ENCODE results near the gene VANGL2.

VANGL2 gene

DNA sequence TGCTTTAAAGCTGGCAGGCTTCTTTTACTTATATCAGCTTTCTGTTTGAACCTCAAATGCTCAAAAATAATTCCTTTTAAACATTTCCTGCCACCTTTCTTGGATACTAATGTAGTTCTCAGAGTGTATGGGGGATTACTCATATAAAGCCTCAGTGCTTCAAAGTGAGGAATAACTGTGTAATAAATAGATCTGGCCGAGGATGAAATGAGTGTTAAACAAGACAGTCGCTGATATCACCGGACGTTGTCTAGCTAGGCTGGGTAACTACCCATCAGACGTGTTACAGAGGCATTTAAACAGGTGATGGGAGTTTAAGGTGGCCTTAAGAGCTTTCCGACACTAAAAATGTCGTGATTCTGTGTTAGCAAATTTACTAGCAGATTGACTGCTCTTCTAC is 53.1 kb downstream of the VANGL2 start:
- no peaks in the 10 kb centered on the region for H3K27me3 ChIP-seq (ENCODE audit: insufficient read depth, low read length)
- H2AFZ ChIP-seq (ENCODE audit: low read length): no peak overlapping the region
- H3K9ac ChIP-seq (ENCODE audit: low read length): no peak overlapping the region
- TF ChIP-seq EZH2 (IDR thresholded peaks at IDR 0.05; ENCODE audit: borderline replicate concordance, low read length): no peak
- TF ChIP-seq, protein P1, sequence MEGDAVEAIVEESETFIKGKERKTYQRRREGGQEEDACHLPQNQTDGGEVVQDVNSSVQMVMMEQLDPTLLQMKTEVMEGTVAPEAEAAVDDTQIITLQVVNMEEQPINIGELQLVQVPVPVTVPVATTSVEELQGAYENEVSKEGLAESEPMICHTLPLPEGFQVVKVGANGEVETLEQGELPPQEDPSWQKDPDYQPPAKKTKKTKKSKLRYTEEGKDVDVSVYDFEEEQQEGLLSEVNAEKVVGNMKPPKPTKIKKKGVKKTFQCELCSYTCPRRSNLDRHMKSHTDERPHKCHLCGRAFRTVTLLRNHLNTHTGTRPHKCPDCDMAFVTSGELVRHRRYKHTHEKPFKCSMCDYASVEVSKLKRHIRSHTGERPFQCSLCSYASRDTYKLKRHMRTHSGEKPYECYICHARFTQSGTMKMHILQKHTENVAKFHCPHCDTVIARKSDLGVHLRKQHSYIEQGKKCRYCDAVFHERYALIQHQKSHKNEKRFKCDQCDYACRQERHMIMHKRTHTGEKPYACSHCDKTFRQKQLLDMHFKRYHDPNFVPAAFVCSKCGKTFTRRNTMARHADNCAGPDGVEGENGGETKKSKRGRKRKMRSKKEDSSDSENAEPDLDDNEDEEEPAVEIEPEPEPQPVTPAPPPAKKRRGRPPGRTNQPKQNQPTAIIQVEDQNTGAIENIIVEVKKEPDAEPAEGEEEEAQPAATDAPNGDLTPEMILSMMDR (IDR thresholded peaks at IDR 0.05; ENCODE audit: low read length): no peak
- no peak overlapping the region for H3K4me3 ChIP-seq (ENCODE audit: low read depth, low read length, poor library complexity, severe bottlenecking)
- no peak overlapping the region for H3K27ac ChIP-seq (ENCODE audit: low read depth, low read length, poor library complexity, severe bottlenecking)
- no peaks in the 10 kb centered on the region for H3K9me3 ChIP-seq (ENCODE audit: low read length)
- H3K36me3 ChIP-seq (ENCODE audit: insufficient read depth, low read length): no peaks in the 10 kb centered on the region
- H4K20me1 ChIP-seq (ENCODE audit: insufficient read depth, low read length): no peaks in the 10 kb centered on the region
- H3F3A ChIP-seq (ENCODE audit: insufficient read depth, low read length): 0 out of 2 replicates have a peak, but pooled peaks cover 3% of the 10 kb centered on the region
- H3K9me2 ChIP-seq (ENCODE audit: low read depth, low read length): no peaks in the 10 kb centered on the region
- H3K79me2 ChIP-seq (ENCODE audit: insufficient read depth, low read length): no peaks in the 10 kb centered on the region; the same call in 1 of the 2 replicates
- no peak overlapping the region for H3K4me2 ChIP-seq (ENCODE audit: low read length)
- H3K4me1 ChIP-seq (ENCODE audit: insufficient read depth, low read length, severe bottlenecking): peaks cover 22% of the 10 kb centered on the region

DNA sequence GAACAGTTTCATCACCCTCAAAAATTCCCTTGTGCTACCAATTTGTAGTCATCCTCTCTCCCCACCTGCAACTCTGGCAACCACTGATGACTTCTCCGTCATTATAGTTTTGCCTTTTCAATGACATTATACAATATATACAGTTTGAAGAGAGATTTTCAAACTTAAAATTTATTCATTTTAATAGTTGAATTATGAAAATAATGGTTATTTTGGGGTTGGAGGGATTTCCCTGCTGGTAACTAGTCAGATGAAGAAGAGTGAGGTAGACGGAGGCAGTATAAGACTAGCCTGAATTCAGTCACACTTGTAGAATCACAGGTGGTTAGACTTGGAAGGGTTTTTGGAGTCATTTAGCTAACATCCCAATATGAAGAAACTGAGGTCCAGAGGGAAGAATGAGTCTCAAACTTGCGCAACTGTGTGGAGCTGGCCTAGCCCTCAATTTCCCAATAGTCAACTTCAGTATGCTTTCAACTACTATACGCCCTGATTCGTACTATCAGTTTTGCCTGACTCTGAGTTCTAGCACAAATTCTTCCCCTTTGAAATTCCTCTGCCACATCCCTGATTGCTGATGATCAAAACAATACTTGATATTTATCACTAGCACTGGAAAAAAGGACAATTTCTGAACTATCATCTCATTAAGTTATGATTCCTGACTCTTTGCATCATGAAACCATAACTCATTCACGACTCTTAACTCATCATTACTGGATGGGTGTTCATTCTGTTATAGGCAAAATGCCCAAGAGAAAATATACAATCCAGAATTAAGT is 54.2 kb downstream of the VANGL2 start:
- Histone ChIP-seq H3K4me1 (ENCODE audit: insufficient read depth, low read length, severe bottlenecking) (peaks cover 25% of the 10 kb centered on the region), H3K27ac (ENCODE audit: low read depth, low read length, poor library complexity, severe bottlenecking) (no peak overlapping the region), H2AFZ (ENCODE audit: low read length) (no peak overlapping the region), H3K27me3 (ENCODE audit: insufficient read depth, low read length) (no peaks in the 10 kb centered on the region), H3K9me2 (ENCODE audit: low read depth, low read length) (no peaks in the 10 kb centered on the region), H3F3A (ENCODE audit: insufficient read depth, low read length) (0 out of 2 replicates have a peak, but pooled peaks cover 3% of the 10 kb centered on the region), H3K4me3 (ENCODE audit: low read depth, low read length, poor library complexity, severe bottlenecking) (no peak overlapping the region), H3K9me3 (ENCODE audit: low read length) (no peaks in the 10 kb centered on the region), H3K4me2 (ENCODE audit: low read length) (no peak overlapping the region), H3K79me2 (ENCODE audit: insufficient read depth, low read length) (no peaks in the 10 kb centered on the region; the same call in 1 of the 2 replicates), H3K9ac (ENCODE audit: low read length) (no peak overlapping the region), H3K36me3 (ENCODE audit: insufficient read depth, low read length) (no peaks in the 10 kb centered on the region), H4K20me1 (ENCODE audit: insufficient read depth, low read length) (no peaks in the 10 kb centered on the region)
- TF ChIP-seq EZH2 (IDR thresholded peaks at IDR 0.05; ENCODE audit: borderline replicate concordance, low read length): no peak
- TF ChIP-seq, protein P1 (IDR thresholded peaks at IDR 0.05; ENCODE audit: low read length): no peak

DNA sequence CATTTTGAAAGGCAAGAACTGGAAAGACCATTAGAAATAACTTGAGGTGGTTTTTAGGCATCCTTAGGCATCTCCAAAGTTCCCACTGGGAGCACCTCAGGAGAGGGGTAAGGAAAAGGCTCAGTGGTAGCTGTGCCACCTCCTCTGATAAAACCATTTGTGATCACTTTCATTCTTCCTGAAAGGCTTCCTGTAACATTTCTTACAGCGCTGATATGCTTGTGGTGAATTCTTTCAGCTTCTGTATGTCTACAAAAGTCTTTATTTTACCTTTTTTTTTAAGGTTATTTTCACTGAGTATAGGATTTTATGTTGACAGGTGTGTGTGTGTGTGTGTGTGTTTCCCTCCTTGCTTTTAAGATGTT is 54.8 kb downstream of the VANGL2 start:
- H4K20me1 ChIP-seq (ENCODE audit: insufficient read depth, low read length): no peaks in the 10 kb centered on the region
- TF ChIP-seq EZH2 (IDR thresholded peaks at IDR 0.05; ENCODE audit: borderline replicate concordance, low read length): no peak
- TF ChIP-seq, protein P1 (IDR thresholded peaks at IDR 0.05; ENCODE audit: low read length): no peak
- no peak overlapping the region for H3K4me3 ChIP-seq (ENCODE audit: low read depth, low read length, poor library complexity, severe bottlenecking)
- H3K27ac ChIP-seq (ENCODE audit: low read depth, low read length, poor library complexity, severe bottlenecking): no peak overlapping the region
- H3K9me3 ChIP-seq (ENCODE audit: low read length): no peaks in the 10 kb centered on the region
- no peaks in the 10 kb centered on the region; the same call in 1 of the 2 replicates for H3K79me2 ChIP-seq (ENCODE audit: insufficient read depth, low read length)
- no peak overlapping the region for H2AFZ ChIP-seq (ENCODE audit: low read length)
- no peaks in the 10 kb centered on the region for H3K27me3 ChIP-seq (ENCODE audit: insufficient read depth, low read length)
- no peaks in the 10 kb centered on the region for H3K9me2 ChIP-seq (ENCODE audit: low read depth, low read length)
- H3K4me2 ChIP-seq (ENCODE audit: low read length): no peak overlapping the region
- 0 out of 2 replicates have a peak, but pooled peaks cover 3% of the 10 kb centered on the region for H3F3A ChIP-seq (ENCODE audit: insufficient read depth, low read length)
- H3K4me1 ChIP-seq (ENCODE audit: insufficient read depth, low read length, severe bottlenecking): peaks cover 29% of the 10 kb centered on the region
- H3K9ac ChIP-seq (ENCODE audit: low read length): no peak overlapping the region
- no peaks in the 10 kb centered on the region for H3K36me3 ChIP-seq (ENCODE audit: insufficient read depth, low read length)

Data from OCI-LY1 (cell line).